ENCODE results near the gene FUT1. TPM values are rescaled to one million over a fixed set of nuclear protein-coding genes. Genes with fewer than 3 reads are reported as not detected.

Gene FUT1
- total and polyA plus RNA-seq, 2 donors (not counting 3 experiments of a cell fraction or from before 2014, with no cell fraction given): 1.9 to 4.8 TPM

- Histone ChIP-seq H3K27me3 (ENCODE audit: control insufficient read depth in 2 of 2, insufficient read depth in 2 of 2, low read length in 2 of 2) (no peaks in the 10 kb centered on the region), H2AFZ (ENCODE audit: low read depth, low read length) (no peak overlapping the region), H3K9me3 (replicated peaks; ENCODE audit: control insufficient read depth, insufficient read depth, low read length) (no peaks in the 10 kb centered on the region), H3K4me1 (ENCODE audit: control insufficient read depth, extremely low read depth, insufficient read depth, low read length) (peaks cover 9% of the 10 kb centered on the region), H4K20me1 (replicated peaks; ENCODE audit: control insufficient read depth, extremely low read depth, insufficient read depth, low read length) (no peaks in the 10 kb centered on the region), H3K36me3 (ENCODE audit: control insufficient read depth in 2 of 2, extremely low read depth in 1 of 2, insufficient read depth in 2 of 2, low read length in 2 of 2) (no peaks in the 10 kb centered on the region), H3K27ac (ENCODE audit: insufficient read depth, low read depth, low read length) (no peak overlapping the region), H3K79me2 (ENCODE audit: control insufficient read depth, insufficient read depth, low read length) (no peaks in the 10 kb centered on the region), H3K9ac (replicated peaks; ENCODE audit: extremely low read depth, insufficient read depth, low read length) (no peak overlapping the region), H3K4me3 (replicated peaks in 1 of 3; ENCODE audit: insufficient read depth in 1 of 3, low read depth in 1 of 3, low read length in 3 of 3) (no peak overlapping the region), H3K4me2 (ENCODE audit: insufficient read depth, low read length) (no peak overlapping the region), H3K9me1 (replicated peaks; ENCODE audit: control insufficient read depth, extremely low read depth, insufficient read depth, low read length) (no peaks in the 10 kb centered on the region)
- POLR2A ChIA-PET: no interaction called here
- intact Hi-C loops (cut with micrococcal nuclease): no loop called here
- no peak for DNase-seq (ENCODE audit: low read depth, low spot score)
- dilution Hi-C loops (cut with MboI; ENCODE audit: extremely low pct_ligation_motif_present, low sequenced_read_pairs): no loop called here
- no TSS peak for BruUV-seq (replicated peaks)
- TF ChIP-seq GATA2 (IDR thresholded peaks at IDR 0.05; ENCODE audit: insufficient read depth, insufficient read length, low read depth, low read length) (no peak), MAX (IDR thresholded peaks at IDR 0.05; ENCODE audit: insufficient read depth, insufficient read length) (no peak), CTCF (IDR thresholded peaks at IDR 0.05; ENCODE audit: extremely low read depth in 1 of 2, insufficient read depth in 1 of 2, low read depth in 1 of 2, low read length in 2 of 2) (no peak), FOS (IDR thresholded peaks at IDR 0.05; ENCODE audit: borderline replicate concordance, insufficient read depth, low read length) (no peak), MYC (IDR thresholded peaks at IDR 0.05; ENCODE audit: low read depth, low read length) (no peak), EZH2 (IDR thresholded peaks at IDR 0.05; ENCODE audit: borderline replicate concordance, low read depth, low read length, severe bottlenecking) (no peak), POLR2AphosphoS5 (IDR thresholded peaks at IDR 0.05; ENCODE audit: insufficient read depth, low read depth, low read length) (no peak), JUN (IDR thresholded peaks at IDR 0.05; ENCODE audit: borderline replicate concordance, insufficient read depth, insufficient read length, low read depth) (no peak), POLR2A (IDR thresholded peaks at IDR 0.05; ENCODE audit: low read depth, low read length) (no peak)
- FAIRE-seq: no peak
- CTCF ChIA-PET: interaction anchor here (1.0 kb wide), 1 partner anchor 11 kb away, joined by 3 read pairs; no protein-coding TSS in a partner anchor
Measured at GRCh38 chr19:48777139-48777538, 24.7 kb upstream of the FUT1 start.
